OCI-LY3 (cell line): ENCODE data around the gene SKIL.

ENCODE experiments used
- CTCF ChIP-seq: fragments of 200-600, 300-600 bp; sonication (generic); IDR thresholded peaks from 2 replicates; pipeline ENCODE4 v1.5.1; 2014; ENCODE audit warnings: antibody characterized with exemption, low read length, low read depth
- EZH2phosphoT487 ChIP-seq: fragments of 200-600 bp; shearing (Covaris generic); IDR thresholded peaks from 2 replicates; pipeline ENCODE4 v1.6.1; 2018; ENCODE audit warnings: antibody characterized with exemption, mixed run types, low read depth

GRCh38 chr3:170425491-170426239, 68.2 kb downstream of the SKIL start:
- no peak for TF ChIP-seq EZH2phosphoT487
- TF ChIP-seq CTCF = no peak
